ENCODE data around the gene KHNYN. TPM values are rescaled to one million over a fixed set of nuclear protein-coding genes. Genes with fewer than 3 reads are reported as not detected.

Gene KHNYN
- total and polyA plus RNA-seq, 2 experiments from 2014 or later = 15.3 to 36.2 TPM

GRCh38 chr14:24438223-24439097 lies 8.7 kb downstream of the KHNYN start:
- in situ Hi-C loops (cut with MboI) = loop anchor here (5.0 kb wide), 1 partner anchor 101 kb away; the partner anchor contains the start of genes ADCY4 and RIPK3
- Histone ChIP-seq H3K27ac (no peak overlapping the region), H3K9me2 (ENCODE audit: insufficient read depth) (no peaks in the 10 kb centered on the region), H3K27me3 (replicated peaks; ENCODE audit: insufficient read depth) (no peaks in the 10 kb centered on the region), H3K4me1 (ENCODE audit: insufficient read depth) (peaks cover 16% of the 10 kb centered on the region; the same call in 1 of the 2 replicates), H3K9me3 (ENCODE audit: low read depth) (no peaks in the 10 kb centered on the region), H3K4me2 (ENCODE audit: unreplicated experiment) (no peak overlapping the region), H3K79me2 (ENCODE audit: insufficient read depth) (peaks cover 60% of the 10 kb centered on the region), H3K9ac (no peak overlapping the region), H2AFZ (no peak overlapping the region), H4K20me1 (ENCODE audit: insufficient read depth) (no peaks in the 10 kb centered on the region), H3K4me3 (no peak overlapping the region), H3F3A (ENCODE audit: insufficient read depth) (peaks cover 50% of the 10 kb centered on the region), H3K36me3 (ENCODE audit: low read depth) (peaks cover 26% of the 10 kb centered on the region)
- TF ChIP-seq EZH2 (IDR thresholded peaks at IDR 0.05; ENCODE audit: insufficient read depth, poor library complexity, severe bottlenecking) (no peak), EZH2phosphoT487 (IDR thresholded peaks at IDR 0.05; ENCODE audit: insufficient read depth, low read depth) (no peak)
- WGBS, 2 experiments (ENCODE audit: low coverage in 1 of 2, low lambda C conversion rate in 2 of 2, missing lambda C conversion rate in 2 of 2) = 45 to 50% methylated on average over 9 of the region's 9 CpGs
- no peak for DNase-seq

- DNase-seq = no peak
- in situ Hi-C loops (cut with MboI) = loop anchor here (5.0 kb wide), 1 partner anchor 102 kb away; the partner anchor contains the start of genes ADCY4 and RIPK3
- Histone ChIP-seq H3K27me3 (replicated peaks; ENCODE audit: insufficient read depth) (no peaks in the 10 kb centered on the region), H3K9ac (no peak overlapping the region), H3K4me1 (ENCODE audit: insufficient read depth) (peaks cover 16% of the 10 kb centered on the region; the same call in 1 of the 2 replicates), H3F3A (ENCODE audit: insufficient read depth) (peaks cover 47% of the 10 kb centered on the region), H2AFZ (no peak overlapping the region), H4K20me1 (ENCODE audit: insufficient read depth) (no peaks in the 10 kb centered on the region), H3K27ac (no peak overlapping the region), H3K4me2 (ENCODE audit: unreplicated experiment) (no peak overlapping the region), H3K9me3 (ENCODE audit: low read depth) (no peaks in the 10 kb centered on the region), H3K4me3 (no peak overlapping the region), H3K9me2 (ENCODE audit: insufficient read depth) (no peaks in the 10 kb centered on the region), H3K79me2 (ENCODE audit: insufficient read depth) (peaks cover 56% of the 10 kb centered on the region), H3K36me3 (ENCODE audit: low read depth) (peaks cover 19% of the 10 kb centered on the region; the same call in 1 of the 2 replicates)
- WGBS, 2 experiments (ENCODE audit: low coverage in 1 of 2, low lambda C conversion rate in 2 of 2, missing lambda C conversion rate in 2 of 2) = 6 to 14% methylated on average over 1 of the region's 1 CpG
- no peak for TF ChIP-seq EZH2 (IDR thresholded peaks at IDR 0.05; ENCODE audit: insufficient read depth, poor library complexity, severe bottlenecking)
- no peak for TF ChIP-seq EZH2phosphoT487 (IDR thresholded peaks at IDR 0.05; ENCODE audit: insufficient read depth, low read depth)
Measured at GRCh38 chr14:24439257-24439656, 9.5 kb downstream of the KHNYN start.

- peaks cover 16% of the 10 kb centered on the region; the same call in 1 of the 2 replicates for H3K4me1 ChIP-seq (ENCODE audit: insufficient read depth)
- no peaks in the 10 kb centered on the region for H3K9me2 ChIP-seq (ENCODE audit: insufficient read depth)
- peaks cover 49% of the 10 kb centered on the region for H3K79me2 ChIP-seq (ENCODE audit: insufficient read depth)
- in situ Hi-C loops (cut with MboI) = loop anchor here (5.0 kb wide), 1 partner anchor 103 kb away; the partner anchor contains the start of genes ADCY4 and RIPK3
- no peak overlapping the region for H2AFZ ChIP-seq
- no peak overlapping the region for H3K27ac ChIP-seq
- H3K27me3 ChIP-seq (replicated peaks; ENCODE audit: insufficient read depth) = no peaks in the 10 kb centered on the region
- H3K36me3 ChIP-seq (ENCODE audit: low read depth) = peaks cover 19% of the 10 kb centered on the region; the same call in 1 of the 2 replicates
- no peak for TF ChIP-seq EZH2 (IDR thresholded peaks at IDR 0.05; ENCODE audit: insufficient read depth, poor library complexity, severe bottlenecking)
- TF ChIP-seq EZH2phosphoT487 (IDR thresholded peaks at IDR 0.05; ENCODE audit: insufficient read depth, low read depth) = no peak
- H3K4me2 ChIP-seq (ENCODE audit: unreplicated experiment) = no peak overlapping the region
- 73% methylated on average over 14 to 15 of the region's 15 CpGs for WGBS, 2 experiments (ENCODE audit: low coverage in 1 of 2, low lambda C conversion rate in 2 of 2, missing lambda C conversion rate in 2 of 2)
- DNase-seq = no peak
- no peaks in the 10 kb centered on the region for H4K20me1 ChIP-seq (ENCODE audit: insufficient read depth)
- peaks cover 41% of the 10 kb centered on the region for H3F3A ChIP-seq (ENCODE audit: insufficient read depth)
- H3K9me3 ChIP-seq (ENCODE audit: low read depth) = no peaks in the 10 kb centered on the region
- no peak overlapping the region for H3K9ac ChIP-seq
- H3K4me3 ChIP-seq = no peak overlapping the region
Measured at GRCh38 chr14:24439830-24440605, 10.3 kb downstream of the KHNYN start.

Measured in GM23248 (cell line).